Hepatocyte (in vitro differentiated cells): ENCODE results near the gene SPDEF. TPM values are rescaled to one million over a fixed set of nuclear protein-coding genes. Genes with fewer than 3 reads are reported as not detected.

Source experiments
- DNase-seq: peaks from one replicate; pipeline ENCODE4 v3.0.0-alpha.2; 2016; ENCODE audit warnings: low spot score
- H2AFZ ChIP-seq: fragments of 200-600 bp; sonication (generic); 2 replicates; pipeline ENCODE4 v1.6.0; 2016; ENCODE audit warnings: antibody characterized with exemption, mild to moderate bottlenecking
- H3K27ac ChIP-seq: fragments of 200-600 bp; sonication (generic); 2 replicates; pipeline ENCODE4 v1.5.1; 2016; ENCODE audit warnings: mild to moderate bottlenecking
- H3K27me3 ChIP-seq: fragments of 200-600 bp; sonication (generic); 2 replicates; pipeline ENCODE4 v1.6.1; 2016
- H3K36me3 ChIP-seq: fragments of 200-600 bp; sonication (generic); replicated peaks from 2 replicates; pipeline ENCODE4 v1.5.1; 2016; ENCODE audit warnings: low read depth; ENCODE audit not compliant: insufficient read depth
- H3K4me1 ChIP-seq: fragments of 200-600 bp; sonication (generic); 2 replicates; pipeline ENCODE4 v1.5.1; 2016; ENCODE audit warnings: mild to moderate bottlenecking, moderate library complexity; ENCODE audit not compliant: insufficient read depth
- H3K4me2 ChIP-seq: fragments of 200-600 bp; sonication (generic); 2 replicates; pipeline ENCODE4 v1.6.0; 2016
- H3K4me3 ChIP-seq: fragments of 200-600 bp; sonication (generic); 2 replicates; pipeline ENCODE4 v1.5.1; 2016; ENCODE audit warnings: mild to moderate bottlenecking
- H3K79me2 ChIP-seq: fragments of 200-600 bp; sonication (generic); 2 replicates; pipeline ENCODE4 v1.6.0; 2017; ENCODE audit warnings: mild to moderate bottlenecking
- H3K9me2 ChIP-seq: fragments of 200-600 bp; sonication (generic); replicated peaks from 2 replicates; pipeline ENCODE4 v1.6.0; 2017; ENCODE audit warnings: mild to moderate bottlenecking; ENCODE audit not compliant: insufficient read depth
- H3K9me3 ChIP-seq: fragments of 200-600 bp; sonication (generic); 2 replicates; pipeline ENCODE4 v1.5.1; 2016; ENCODE audit warnings: low read depth, mild to moderate bottlenecking
- H4K20me1 ChIP-seq: fragments of 200-600 bp; sonication (generic); 2 replicates; pipeline ENCODE4 v1.6.0; 2016; ENCODE audit warnings: mild to moderate bottlenecking; ENCODE audit not compliant: insufficient read depth, poor library complexity, severe bottlenecking
- CTCF ChIP-seq: fragments of 200-600 bp; sonication (generic); IDR thresholded peaks from 2 replicates; pipeline ENCODE4 v1.5.1; 2016; ENCODE audit warnings: antibody characterized with exemption, mild to moderate bottlenecking; ENCODE audit not compliant: poor library complexity
- EZH2 ChIP-seq: fragments of 200-600 bp; sonication (generic); IDR thresholded peaks from 2 replicates; pipeline ENCODE4 v1.6.1; 2016; ENCODE audit warnings: antibody characterized with exemption, mild to moderate bottlenecking, borderline replicate concordance
- EZH2phosphoT487 ChIP-seq: fragments of 200-600 bp; sonication (generic); IDR thresholded peaks from one replicate; pipeline ENCODE4 v1.6.1; 2018; ENCODE audit warnings: antibody characterized with exemption, mild to moderate bottlenecking, low read depth, moderate library complexity; ENCODE audit not compliant: unreplicated experiment, severe bottlenecking
- WGBS: methylation state at CpG from one replicate; pipeline ENCODE4 v1.1.6; 2016; ENCODE audit warnings: low lambda C conversion rate; ENCODE audit errors: missing lambda C conversion rate; 5-methylcytosine and 5-hydroxymethylcytosine counted together
- polyA plus RNA-seq: library from polyadenylated mRNA; unstranded; fragments of >200 nt; fragmentation: Nextera tagmentation; extraction: Ambion mirVana; gene quantifications from 2 replicates; pipeline ENCODE4 v1.2.1, GENCODE V29; 2016
- total RNA-seq: library from RNA; depleted of rRNA; stranded (reverse); fragments of >200 nt; gene quantifications from 2 replicates; pipeline ENCODE4 v1.2.3, GENCODE V29; 2014

The SPDEF gene
- total and polyA plus RNA-seq, 2 experiments from 2014 or later = 0.80 to 1.5 TPM

- Histone ChIP-seq H3K4me1 (peaks cover 8% of the 10 kb centered on the region), H4K20me1 (peaks cover 48% of the 10 kb centered on the region)
- WGBS = 85% methylated on average over 5 of the region's 5 CpGs
These were observed 37.6 kb upstream of the SPDEF start for GRCh38 chr6:34593701-34594100.

GRCh38 chr6:34592208-34592952 lies 36.3 kb upstream of the SPDEF start:
- H2AFZ ChIP-seq = no peak overlapping the region

More at GRCh38 chr6:34593701-34594100, 37.6 kb upstream of the SPDEF start:
- TF ChIP-seq CTCF (no peak), EZH2phosphoT487 (no peak), EZH2 (no peak)
- Histone ChIP-seq H3K27ac (no peak overlapping the region), H2AFZ (no peak overlapping the region), H3K27me3 (no peaks in the 10 kb centered on the region), H3K4me2 (no peak overlapping the region), H3K9me2 (no peaks in the 10 kb centered on the region), H3K79me2 (peaks cover 62% of the 10 kb centered on the region), H3K9me3 (no peaks in the 10 kb centered on the region), H3K36me3 (no peaks in the 10 kb centered on the region), H3K4me3 (no peak overlapping the region)
- DNase-seq = no peak

GRCh38 chr6:34589691-34590090 lies 33.6 kb upstream of the SPDEF start:
- no peak overlapping the region for H2AFZ ChIP-seq
- H3K27ac ChIP-seq = no peak overlapping the region
- no peaks in the 10 kb centered on the region for H3K27me3 ChIP-seq
- no peaks in the 10 kb centered on the region for H3K4me1 ChIP-seq
- H4K20me1 ChIP-seq = peaks cover 30% of the 10 kb centered on the region
- H3K36me3 ChIP-seq = no peaks in the 10 kb centered on the region
- no peak overlapping the region for H3K4me2 ChIP-seq
- no peak overlapping the region for H3K4me3 ChIP-seq
- peaks cover 47% of the 10 kb centered on the region for H3K79me2 ChIP-seq
- TF ChIP-seq EZH2 = no peak
- TF ChIP-seq EZH2phosphoT487 = no peak
- no peak for TF ChIP-seq CTCF
- no peaks in the 10 kb centered on the region for H3K9me3 ChIP-seq
- WGBS = 88% methylated on average over 5 of the region's 5 CpGs
- DNase-seq = no peak
- H3K9me2 ChIP-seq = no peaks in the 10 kb centered on the region

More at GRCh38 chr6:34592208-34592952, 36.3 kb upstream of the SPDEF start:
- 96% methylated on average over 10 of the region's 10 CpGs for WGBS
- H3K36me3 ChIP-seq = no peaks in the 10 kb centered on the region
- no peaks in the 10 kb centered on the region for H3K4me1 ChIP-seq
- no peak overlapping the region for H3K4me2 ChIP-seq
- no peaks in the 10 kb centered on the region for H3K9me3 ChIP-seq
- H3K4me3 ChIP-seq = no peak overlapping the region
- no peaks in the 10 kb centered on the region for H3K9me2 ChIP-seq
- DNase-seq = no peak
- peaks cover 38% of the 10 kb centered on the region for H4K20me1 ChIP-seq
- no peaks in the 10 kb centered on the region for H3K27me3 ChIP-seq
- H3K27ac ChIP-seq = no peak overlapping the region
- peaks cover 58% of the 10 kb centered on the region for H3K79me2 ChIP-seq
- TF ChIP-seq EZH2 (no peak), CTCF (no peak)
